Measurements from ENCODE around the gene CYBC1.
"Not testable (repeated sequence)": the region's sequence is repeated elsewhere in the genome, so short reads cannot be mapped to it uniquely, and the experiment has no call there.

The CYBC1 gene

DNA sequence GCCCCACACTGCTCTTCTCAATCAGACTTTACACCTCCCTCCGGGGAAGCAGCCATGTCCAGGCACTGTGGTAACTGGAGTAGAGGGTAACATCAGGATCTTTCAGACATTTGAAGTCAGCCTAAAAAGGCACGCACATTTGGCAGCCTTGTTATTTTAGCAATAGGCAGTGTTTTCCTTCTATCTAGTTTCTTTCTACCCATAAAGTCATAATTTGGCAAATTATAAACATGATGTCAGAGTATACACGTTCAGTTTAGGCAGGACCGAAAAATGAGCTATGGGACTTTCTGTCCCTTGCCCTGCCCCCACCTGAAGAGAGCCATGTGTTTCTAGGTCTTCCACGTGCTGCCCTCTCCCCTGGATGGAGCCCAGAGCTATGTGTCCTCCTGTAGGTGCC, 29.1 kb upstream of the CYBC1 start:
- no peak for DNase-seq (ENCODE audit: low read depth in 2 of 2, low spot score in 1 of 2)

DNA sequence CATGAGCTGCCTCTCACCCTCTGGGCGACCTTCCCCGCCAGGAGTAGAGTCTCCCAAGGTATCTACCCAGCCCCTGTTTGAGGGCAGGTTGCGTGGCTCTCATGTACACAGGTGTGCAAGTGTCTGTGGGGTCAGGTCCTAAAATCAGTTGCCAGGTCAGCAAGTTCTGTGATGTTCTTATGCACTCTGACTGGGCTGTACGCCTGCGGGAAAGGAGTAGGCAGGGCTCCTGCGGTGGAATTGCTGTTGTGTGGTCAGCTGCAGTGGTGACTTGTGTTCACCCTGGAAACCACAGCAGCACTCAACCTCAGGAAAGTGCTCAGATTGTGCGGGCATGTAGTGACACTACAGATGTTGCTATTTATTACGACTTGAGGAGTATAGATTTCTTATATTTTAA, 27.4 kb upstream of the CYBC1 start:
- DNase-seq (ENCODE audit: low read depth in 2 of 2, low spot score in 1 of 2), result no peak

DNA sequence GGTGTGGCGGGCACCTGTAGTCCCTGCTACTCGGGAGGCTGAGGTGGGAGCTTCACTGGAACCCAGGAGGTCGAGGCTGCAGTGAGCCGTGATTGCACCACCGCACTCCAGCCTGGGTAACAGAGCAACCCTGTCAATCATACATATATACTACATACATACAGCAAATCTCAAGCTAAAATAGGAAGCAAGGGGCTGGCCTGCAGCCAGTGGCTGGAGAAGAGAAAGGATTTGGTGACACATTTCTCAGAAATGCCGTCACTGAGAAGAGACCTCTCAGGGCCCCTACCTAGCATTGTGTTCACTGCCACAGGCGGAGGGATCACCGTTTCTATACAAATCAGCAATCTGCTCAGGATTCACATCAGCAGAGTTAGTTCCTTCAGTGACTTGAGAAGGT, 24.9 kb upstream of the CYBC1 start:
- no peak for DNase-seq (ENCODE audit: low read depth in 2 of 2, low spot score in 1 of 2)

DNA sequence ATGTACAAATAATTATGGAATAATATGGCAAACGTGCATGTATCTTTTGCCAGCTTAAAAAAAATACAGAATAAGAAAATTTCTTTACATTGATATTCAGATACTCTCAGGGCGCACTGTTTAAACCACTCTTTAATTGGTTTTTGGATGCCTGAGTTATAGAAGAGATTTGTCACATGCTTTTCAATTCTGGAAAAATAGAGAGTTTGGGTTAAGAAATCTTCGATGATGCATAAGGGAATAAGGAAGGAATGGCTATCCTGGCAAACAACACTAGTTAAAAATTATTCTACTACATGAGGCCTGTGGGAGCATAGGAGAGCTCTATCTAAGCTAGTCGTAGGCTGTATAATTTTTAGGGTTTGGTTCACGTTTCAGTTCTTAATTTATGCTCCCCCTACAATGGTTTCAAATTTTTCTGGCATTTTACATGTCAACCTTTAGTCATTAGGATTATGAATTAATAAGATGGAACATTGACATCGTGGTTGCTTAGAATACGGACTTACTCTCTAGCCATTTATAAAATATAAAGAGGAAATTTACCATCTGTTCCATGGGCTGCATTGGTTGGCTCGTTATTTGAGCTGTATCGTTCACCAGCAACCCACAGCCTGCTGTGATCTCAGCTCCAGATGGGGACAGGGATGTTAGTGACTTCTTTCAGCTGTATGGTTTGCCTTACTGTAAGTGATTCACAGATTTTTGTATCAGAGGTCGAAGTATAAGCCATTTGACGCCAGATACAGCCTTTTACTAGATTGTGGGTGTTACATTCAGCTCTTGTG, 23.9 kb upstream of the CYBC1 start:
- no peak for DNase-seq (ENCODE audit: low read depth in 2 of 2, low spot score in 1 of 2)

DNA sequence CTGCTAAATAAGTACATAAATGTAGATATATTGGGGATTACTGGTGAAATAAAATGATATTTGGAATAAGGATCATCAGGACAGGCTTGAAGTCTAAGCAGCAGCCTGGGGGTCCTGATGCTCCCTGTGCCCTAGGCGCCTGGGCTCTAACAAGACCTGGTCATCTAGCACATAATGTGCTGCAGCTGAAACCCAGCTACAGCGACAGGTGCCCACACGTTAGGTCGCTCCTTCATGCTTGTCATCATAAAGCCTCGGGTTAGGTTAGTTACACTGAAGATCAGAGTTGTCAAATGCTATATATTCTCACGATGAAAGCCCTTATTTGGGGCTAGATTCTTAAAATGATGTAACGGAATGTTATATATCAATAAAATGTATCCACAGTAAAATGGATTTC, 19.5 kb upstream of the CYBC1 start:
- DNase-seq (ENCODE audit: low read depth in 2 of 2, low spot score in 1 of 2), result no peak

DNA sequence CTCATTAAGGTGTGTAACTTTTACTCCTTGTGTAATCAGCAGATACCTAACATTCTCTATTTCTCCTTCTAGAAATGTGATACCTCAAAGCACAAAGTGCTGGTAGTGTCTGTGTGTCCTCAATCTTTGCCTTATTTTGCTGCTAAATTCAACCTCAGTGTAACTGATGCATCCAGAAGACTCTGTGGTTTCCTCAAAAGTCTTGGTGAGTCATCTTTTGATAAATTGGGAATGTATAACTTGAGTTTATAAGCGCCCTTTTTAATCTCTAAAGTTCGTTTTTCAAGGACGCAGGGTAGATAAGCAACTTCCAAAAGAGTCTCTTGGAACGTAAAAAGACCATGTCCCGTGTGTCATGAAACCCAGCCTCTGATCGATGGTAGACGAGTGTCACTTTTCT, 18.1 kb upstream of the CYBC1 start:
- DNase-seq (ENCODE audit: low read depth in 2 of 2, low spot score in 1 of 2), result no peak

DNA sequence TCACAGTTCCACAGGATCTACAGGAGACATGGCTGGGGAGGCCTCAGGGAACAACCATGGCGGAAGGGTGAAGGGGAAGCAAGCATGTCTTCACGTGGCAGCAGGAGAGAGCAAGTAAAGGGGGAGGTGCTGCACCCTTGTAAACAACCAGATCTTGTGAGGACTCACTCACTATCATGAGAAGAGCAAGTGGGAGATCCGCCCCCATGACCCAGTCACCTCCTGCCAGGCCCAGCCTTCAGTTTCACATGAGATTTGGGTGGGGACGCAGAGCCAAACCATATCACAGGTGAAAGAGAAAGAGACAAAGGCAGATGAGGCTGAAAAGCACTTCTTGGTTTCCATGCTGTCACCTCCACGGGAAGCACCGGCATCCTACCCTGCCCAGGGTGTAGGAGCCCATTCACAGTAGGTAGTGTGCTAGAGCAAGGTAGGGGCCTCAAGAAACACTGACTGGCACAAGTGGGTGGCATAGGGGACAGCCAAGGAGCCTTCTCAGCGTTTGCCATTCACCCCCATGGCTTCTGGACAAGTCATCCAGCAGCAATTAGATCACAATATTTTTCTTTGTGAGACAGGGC, 14.6 kb upstream of the CYBC1 start:
- DNase-seq (ENCODE audit: low read depth in 2 of 2, low spot score in 1 of 2), result no peak

DNA sequence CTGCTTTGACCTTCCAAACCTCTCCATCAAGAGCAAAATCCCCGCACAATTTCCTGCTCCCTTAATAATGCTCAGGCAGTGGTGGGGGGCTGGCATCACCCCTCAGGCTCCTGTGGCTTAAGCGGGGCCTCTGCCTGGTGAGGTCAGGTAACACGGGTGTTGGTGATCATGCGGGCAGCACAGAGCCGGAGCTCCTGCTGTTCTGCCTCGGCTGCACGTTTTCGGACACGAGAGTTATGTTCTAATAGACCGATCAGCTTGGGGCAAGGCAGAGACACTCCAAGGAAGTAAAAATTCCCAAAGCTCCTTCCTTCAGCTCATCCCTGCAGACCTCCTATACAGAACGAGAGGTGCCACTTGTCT, 14.0 kb upstream of the CYBC1 start:
- no peak for DNase-seq (ENCODE audit: low read depth in 2 of 2, low spot score in 1 of 2)

DNA sequence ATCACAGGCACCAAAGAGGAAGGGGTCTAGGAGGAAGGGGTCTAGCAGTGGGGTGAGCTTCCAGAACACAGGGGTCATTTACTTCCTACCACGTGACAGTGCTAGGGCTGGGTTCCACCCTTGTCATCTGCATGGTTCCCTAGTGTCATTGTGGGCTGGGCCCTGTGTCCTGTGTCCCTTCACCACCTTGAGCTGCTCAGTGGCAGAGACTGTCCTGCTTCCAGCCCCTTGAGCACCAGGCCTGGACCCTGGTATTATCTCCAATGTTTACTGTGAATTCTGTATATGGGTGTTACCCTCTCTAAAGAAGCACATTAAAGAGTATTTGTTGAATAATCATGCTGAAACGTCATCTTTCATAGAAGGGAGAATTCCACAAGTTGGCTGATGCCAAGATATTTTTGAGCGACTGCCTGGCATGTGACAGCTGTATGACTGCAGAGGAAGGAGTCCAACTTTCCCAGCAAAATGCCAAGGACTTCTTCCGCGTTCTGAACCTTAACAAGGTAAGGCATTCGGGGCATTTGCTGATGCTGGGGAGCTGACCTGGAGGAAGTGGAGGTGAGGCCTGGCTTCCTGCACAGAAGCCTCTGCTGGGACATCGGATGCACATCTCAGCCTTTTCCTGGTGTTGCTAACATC, 13.5 kb upstream of the CYBC1 start:
- DNase-seq (ENCODE audit: low read depth in 2 of 2, low spot score in 1 of 2), result no peak

DNA sequence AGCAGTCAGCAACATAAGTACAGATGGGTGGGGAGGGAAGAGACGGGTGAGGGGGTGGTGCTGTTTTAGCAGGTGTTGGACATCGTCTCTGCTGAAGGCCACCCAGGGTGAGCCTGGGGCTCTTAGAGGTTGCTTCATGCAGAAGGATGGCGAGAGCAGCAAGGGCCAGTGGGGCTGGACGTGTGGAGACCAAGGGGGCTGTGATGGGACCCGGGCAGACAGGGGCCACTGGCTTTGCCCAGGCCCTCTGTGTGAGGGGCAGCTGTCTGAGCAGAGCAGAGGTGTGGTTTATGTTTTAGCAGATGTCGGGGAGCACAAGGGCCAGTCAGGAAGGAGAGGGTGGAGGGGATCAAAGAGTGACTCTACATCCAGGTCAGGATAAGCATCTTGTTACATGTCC, 12.8 kb upstream of the CYBC1 start:
- DNase-seq (ENCODE audit: low read depth in 2 of 2, low spot score in 1 of 2), result no peak

DNA sequence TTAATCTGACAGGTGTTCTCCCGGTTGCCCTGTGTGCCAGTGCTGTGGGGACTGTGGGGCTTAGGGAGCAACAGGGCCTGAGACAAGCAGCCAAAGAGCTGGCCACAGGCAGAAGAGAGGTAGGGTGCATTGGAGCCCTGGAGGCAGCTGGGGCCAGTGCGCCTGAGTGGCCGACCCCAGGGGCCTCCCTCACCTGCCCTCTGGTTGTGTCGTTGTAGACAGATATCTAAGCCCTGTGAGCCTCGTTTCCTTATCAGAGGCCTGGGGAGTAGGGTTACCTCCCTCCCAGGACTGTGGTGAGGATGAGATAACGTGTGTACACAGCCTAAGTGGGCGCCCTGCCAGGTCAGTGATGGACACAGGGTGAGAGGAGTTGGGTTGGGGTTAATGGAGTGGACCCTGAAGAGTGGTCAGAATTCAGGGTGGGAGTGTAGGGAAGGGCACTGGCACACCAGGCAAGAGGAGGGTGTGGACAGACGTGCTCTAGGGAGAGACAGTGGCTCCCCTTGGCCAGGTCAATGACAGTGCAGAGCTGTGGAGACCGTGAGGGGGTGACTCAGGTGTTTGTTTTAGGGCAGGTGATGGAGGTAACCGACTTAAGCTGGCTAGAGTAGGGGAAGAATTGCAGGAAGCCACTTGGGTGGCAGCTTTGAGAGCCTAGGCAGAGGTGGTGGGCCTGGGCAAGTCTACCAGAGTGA, 11.4 kb upstream of the CYBC1 start:
- DNase-seq (ENCODE audit: low read depth in 2 of 2, low spot score in 1 of 2), result no peak

DNA sequence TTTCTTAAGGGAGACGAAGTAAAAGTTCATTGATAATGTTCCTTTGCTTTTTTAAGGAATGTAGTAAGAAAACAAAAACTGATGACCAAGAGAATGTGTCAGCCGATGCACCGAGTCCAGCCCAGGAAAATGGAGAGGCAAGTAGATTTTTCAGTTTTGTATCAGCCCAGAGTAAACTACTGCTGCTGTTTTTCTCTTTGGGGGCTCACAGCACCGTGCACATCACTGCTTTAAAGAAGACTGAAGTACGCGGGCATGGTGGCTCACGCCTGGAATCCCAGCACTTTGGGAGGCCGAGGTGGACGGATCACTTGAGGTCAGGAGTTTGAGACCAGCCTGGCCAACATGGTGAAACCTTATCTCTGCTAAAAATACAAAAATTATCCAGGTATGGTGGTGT, 9.4 kb upstream of the CYBC1 start:
- DNase-seq (ENCODE audit: low read depth in 2 of 2, low spot score in 1 of 2), result not testable (repeated sequence)

DNA sequence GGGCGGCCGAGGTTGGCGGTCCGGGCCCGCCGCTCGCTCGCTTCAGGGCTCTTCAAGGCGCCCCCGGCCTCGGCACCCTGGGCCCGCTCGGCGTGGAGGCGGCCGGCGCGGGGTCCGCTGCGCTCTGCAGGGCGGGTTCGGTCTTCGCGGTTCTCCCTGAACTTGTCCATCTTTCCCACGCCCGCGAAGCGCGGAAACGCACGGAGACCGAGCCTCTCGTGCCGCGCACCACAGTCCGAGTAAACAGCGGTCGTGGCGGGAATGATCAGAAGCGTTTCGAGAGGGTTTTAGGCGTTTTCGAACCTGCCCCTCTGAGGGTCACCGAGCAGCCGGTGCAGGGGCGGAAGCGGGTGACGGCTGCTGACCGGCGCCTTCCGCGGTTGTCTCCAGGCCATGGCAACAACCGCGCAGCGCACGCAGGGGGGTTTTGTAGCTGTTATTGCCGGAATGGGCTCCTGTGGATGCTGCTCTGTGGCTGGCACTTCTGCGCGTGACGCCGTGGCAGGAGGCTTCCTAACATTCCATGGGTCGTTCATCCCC, 8.4 kb upstream of the CYBC1 start:
- DNase-seq (ENCODE audit: low read depth in 2 of 2, low spot score in 1 of 2), result no peak

DNA sequence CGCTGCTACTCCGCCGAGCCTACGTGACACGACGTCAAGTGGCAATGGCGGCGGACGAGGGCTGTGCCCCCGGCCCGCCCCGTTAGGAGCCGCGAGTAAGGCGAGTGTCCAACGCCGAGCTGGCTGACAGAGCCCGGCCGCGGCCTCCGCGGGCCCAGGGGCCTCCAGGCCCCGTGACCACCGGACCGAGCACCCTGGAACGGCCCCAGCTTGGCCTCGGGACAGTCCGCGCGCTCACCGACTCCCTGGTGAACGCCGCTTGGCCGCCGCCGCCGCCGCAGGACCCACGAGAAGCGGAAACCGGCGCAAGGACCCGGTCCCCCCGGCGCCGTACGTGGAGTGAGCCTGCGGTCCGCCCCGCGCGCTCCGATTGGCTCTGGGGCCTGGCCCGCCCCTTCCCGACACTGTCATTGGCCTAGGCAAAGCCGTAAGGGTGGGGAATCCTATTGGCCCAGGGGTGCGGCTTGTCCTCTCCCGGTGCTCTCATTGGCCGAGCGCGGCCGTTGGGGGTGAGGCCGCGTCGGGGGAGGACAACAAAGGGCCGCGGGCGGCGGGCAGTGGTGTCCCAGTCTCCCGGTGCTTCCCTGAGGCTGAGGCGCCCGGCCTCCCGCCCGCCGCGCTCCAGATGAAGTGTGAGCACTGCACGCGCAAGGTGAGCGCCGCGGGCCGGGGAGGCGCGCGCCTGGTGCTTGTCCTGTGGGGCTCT, 7.8 kb upstream of the CYBC1 start, which contains the start of gene NARF:
Gene NARF (plus strand): TSS at position 563 of the 706 bp plus-strand sequence. CDS start 63 bp downstream, at position 626.
- peak; percentile 92 to 94 for DNase-seq (ENCODE audit: low read depth in 2 of 2, low spot score in 1 of 2)

DNA sequence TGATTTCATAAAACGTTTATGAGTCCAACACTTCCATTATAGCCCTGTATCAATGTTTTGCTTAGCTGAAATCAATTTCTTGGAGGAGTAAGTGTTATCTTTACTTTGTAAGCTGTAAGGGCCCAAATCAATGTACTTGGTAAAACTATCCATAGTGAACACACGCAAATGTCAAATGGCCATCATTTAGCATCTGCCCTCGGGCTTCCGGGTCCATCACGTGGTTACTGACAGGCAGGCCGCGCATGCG, 7.3 kb upstream of the CYBC1 start:
- DNase-seq (ENCODE audit: low read depth in 2 of 2, low spot score in 1 of 2), result no peak

DNA sequence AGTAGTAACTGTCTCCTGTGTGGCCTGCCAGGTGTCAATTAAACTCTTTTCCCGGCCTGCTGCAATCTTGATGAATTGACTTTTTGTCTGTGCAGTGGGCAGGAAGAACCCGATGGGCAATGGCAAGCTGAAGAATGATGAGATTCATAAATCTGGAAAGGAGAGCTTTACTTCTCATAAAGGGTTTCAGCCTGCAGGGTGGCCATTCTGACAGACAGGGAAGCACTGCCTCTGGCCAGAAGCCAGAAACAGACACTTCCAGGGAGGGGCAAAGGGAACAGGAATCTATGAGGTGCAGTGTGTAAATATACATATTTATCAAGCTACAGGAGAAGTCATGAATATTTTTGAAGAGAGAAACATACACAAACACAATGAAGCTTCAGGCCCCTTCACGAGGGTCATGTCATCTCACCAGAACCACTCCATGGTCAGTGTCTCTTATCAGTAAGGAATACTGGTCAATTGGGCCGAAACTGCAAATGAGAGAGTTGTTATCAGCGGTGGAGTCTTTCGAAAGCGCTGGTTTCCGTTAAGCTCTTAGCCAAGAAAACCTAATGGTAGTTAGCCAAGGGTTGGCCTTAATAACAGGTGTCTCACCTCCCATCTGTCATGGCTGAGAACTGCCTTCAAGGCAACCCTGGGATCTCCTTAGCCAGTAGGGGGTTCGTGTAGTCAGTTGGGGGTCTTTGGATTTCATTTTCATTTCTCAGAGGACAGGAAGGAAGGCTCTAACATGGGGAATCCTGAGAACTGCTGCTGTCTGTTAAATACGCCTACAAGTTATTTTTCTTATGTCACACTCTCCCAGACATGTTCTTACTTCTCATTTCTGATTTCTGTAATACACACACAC, 6.7 kb upstream of the CYBC1 start:
- DNase-seq (ENCODE audit: low read depth in 2 of 2, low spot score in 1 of 2), result no peak

DNA sequence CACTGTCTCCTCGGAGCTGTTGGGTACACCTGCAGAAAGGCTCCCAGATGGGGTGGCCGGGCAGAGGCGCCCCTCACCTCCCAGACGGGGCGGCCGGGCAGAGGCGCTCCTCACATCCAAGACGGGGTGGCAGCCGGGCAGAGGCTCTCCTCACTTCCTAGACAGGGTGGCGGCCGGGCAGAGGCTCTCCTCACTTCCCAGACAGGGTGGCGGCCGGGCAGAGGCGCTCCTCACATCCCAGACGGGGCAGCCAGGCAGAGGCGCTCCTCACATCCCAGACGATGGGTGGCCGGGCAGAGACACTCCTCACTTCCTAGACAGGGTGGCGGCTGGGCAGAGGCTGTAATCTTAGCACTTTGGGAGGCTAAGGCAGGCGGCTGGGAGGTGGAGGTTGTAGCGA, 3.2 kb upstream of the CYBC1 start:
- DNase-seq (ENCODE audit: low read depth in 2 of 2, low spot score in 1 of 2), result not testable (repeated sequence)

DNA sequence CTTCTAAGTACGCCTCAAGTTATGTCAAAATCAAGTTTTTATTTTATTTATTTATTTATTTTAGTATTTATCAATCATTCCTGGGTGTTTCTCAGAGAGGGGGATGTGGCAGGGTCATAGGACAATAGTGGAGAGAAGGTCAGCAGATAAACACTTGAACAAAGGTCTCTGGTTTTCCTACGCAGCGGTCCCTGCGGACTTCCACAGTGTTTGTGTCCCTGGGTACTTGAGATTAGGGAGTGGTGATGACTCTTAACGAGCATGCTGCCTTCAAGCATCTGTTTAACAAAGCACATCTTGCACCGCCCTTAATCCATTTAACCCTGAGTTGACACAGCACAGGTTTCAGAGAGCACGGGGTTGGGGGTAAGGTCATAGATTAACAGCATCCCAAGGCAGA, 2.6 kb upstream of the CYBC1 start:
- not testable (repeated sequence) for DNase-seq (ENCODE audit: low read depth in 2 of 2, low spot score in 1 of 2)

DNA sequence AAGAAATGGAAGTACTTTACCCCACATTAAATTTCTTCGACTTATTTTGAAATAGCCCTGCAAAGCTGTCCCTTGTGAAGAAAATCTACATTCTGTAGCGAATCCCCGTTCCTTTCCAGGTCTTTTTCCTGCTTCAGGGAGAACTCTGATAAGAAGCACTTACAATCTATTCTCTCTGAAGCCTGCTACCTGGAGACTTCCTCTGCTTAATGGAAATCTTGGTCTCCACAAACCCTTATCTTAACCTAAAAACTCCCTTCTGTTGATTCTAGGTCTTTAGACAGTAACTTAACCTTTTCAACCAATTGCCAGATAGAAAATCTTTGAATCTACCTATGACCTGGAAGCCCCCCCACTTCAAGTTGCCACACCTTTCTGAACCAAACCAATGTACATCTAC, 1.6 kb upstream of the CYBC1 start:
- no peak for DNase-seq (ENCODE audit: low read depth in 2 of 2, low spot score in 1 of 2)

DNA sequence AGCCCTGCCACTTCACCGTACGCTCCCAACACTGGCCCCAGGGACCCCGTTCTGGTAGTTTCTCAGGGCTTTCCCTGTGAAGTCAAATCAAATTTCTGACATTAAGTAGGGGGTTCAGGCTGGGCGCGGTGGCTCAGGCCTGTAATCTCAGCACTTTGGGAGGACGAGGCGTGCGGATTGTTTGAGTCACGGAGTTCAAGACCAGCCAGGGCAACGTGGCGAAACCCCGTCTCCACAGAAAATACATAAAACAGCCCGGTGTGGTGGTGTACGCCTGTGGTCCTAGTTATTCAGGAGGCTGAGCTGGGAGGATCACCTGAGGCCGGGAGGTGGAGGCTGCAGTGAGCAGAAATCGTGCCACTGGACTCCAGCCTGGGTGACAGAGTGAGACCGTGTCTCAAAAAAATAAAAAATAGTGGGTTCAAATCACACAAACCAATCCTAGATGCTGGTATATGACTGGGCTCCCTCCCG, 632 bp downstream of the CYBC1 start:
- DNase-seq (ENCODE audit: low read depth in 2 of 2, low spot score in 1 of 2), result peak in 1 of 2 donors; percentile 15
